Liver (tissue), 9 donors: ENCODE results near the gene SLC7A5. TPM values are rescaled to one million over a fixed set of nuclear protein-coding genes. Genes with fewer than 3 reads are reported as not detected.
"Not testable (repeated sequence)": the region's sequence is repeated elsewhere in the genome, so short reads cannot be mapped to it uniquely, and the experiment has no call there.

Experiments used
- DNase-seq: peaks from one replicate; pipeline ENCODE4 v3.0.0-alpha.2; 2017; ENCODE audit warnings: low spot score
- H3K27ac ChIP-seq, 2 donors: one replicate each; pipeline ENCODE4 v1.7.0; 2013; ENCODE audit warnings: inconsistent platforms in 2 of 2, low read length in 2 of 2, control low read depth in 1 of 2, low read depth in 1 of 2, mild to moderate bottlenecking in 1 of 2
- H3K27me3 ChIP-seq, 4 donors: one replicate each; pipeline versions ENCODE4 v1.6.1 to v1.7.0; 2013; ENCODE audit warnings: low read length in 3 of 4, inconsistent platforms in 1 of 4, mild to moderate bottlenecking in 1 of 4, moderate library complexity in 1 of 4; ENCODE audit not compliant: control insufficient read depth in 4 of 4, insufficient read depth in 4 of 4
- H3K36me3 ChIP-seq, 4 donors: one replicate each; pipeline versions ENCODE4 v1.6.1 to v1.7.0; 2013; ENCODE audit warnings: low read length in 3 of 4, mild to moderate bottlenecking in 3 of 4, low read depth in 1 of 4, moderate library complexity in 1 of 4; ENCODE audit not compliant: control insufficient read depth in 4 of 4, insufficient read depth in 3 of 4
- H3K4me1 ChIP-seq, 4 donors: one replicate each; pipeline versions ENCODE4 v1.6.1 to v1.7.0; 2013; ENCODE audit warnings: low read length in 3 of 4, mild to moderate bottlenecking in 3 of 4, moderate library complexity in 1 of 4; ENCODE audit not compliant: control insufficient read depth in 4 of 4, insufficient read depth in 4 of 4
- H3K4me3 ChIP-seq, 3 donors: one replicate each; pipeline versions ENCODE4 v1.6.1 to v1.7.0; 2013; ENCODE audit warnings: low read length in 3 of 3, control low read depth in 1 of 3, low read depth in 1 of 3, mild to moderate bottlenecking in 1 of 3
- H3K9ac ChIP-seq, 2 donors: one replicate each; pipeline ENCODE4 v1.7.0; 2013; ENCODE audit warnings: low read length in 2 of 2, mild to moderate bottlenecking in 2 of 2, moderate library complexity in 2 of 2, control low read depth in 1 of 2, low read depth in 1 of 2
- H3K9me3 ChIP-seq, 4 donors: one replicate each; pipeline versions ENCODE4 v1.6.1 to v1.7.0; 2013; ENCODE audit warnings: low read length in 3 of 4; ENCODE audit not compliant: control insufficient read depth in 4 of 4
- ATF3 ChIP-seq: IDR thresholded peaks from 2 replicates; pipeline ENCODE4 v1.6.1; 2016; ENCODE audit warnings: antibody characterized with exemption
- EGR1 ChIP-seq, 2 donors: IDR thresholded peaks; 2 replicates each; pipeline ENCODE4 v1.6.1; 2016 to 2018; ENCODE audit warnings: antibody characterized with exemption in 2 of 2, low read depth in 2 of 2
- FOXA1 ChIP-seq: IDR thresholded peaks from 2 replicates; pipeline ENCODE4 v1.6.1; 2016; ENCODE audit warnings: antibody characterized with exemption
- FOXA2 ChIP-seq: IDR thresholded peaks from 2 replicates; pipeline ENCODE4 v1.6.1; 2016; ENCODE audit warnings: antibody characterized with exemption
- GABPA ChIP-seq, 2 donors: IDR thresholded peaks in 1 of 2; conservative IDR thresholded peaks in 1 of 2; 2 replicates each; pipeline ENCODE4 v1.6.1; 2016; ENCODE audit warnings: antibody characterized with exemption in 2 of 2, mild to moderate bottlenecking in 1 of 2, moderate library complexity in 1 of 2
- HNF4A ChIP-seq, 2 donors: conservative IDR thresholded peaks; 2 replicates each; pipeline ENCODE4 v1.6.1; 2016; ENCODE audit warnings: antibody characterized with exemption in 2 of 2, mild to moderate bottlenecking in 2 of 2
- HNF4G ChIP-seq: IDR thresholded peaks from 2 replicates; pipeline ENCODE4 v1.6.1; 2016; ENCODE audit warnings: antibody characterized with exemption
- JUND ChIP-seq, 2 donors: IDR thresholded peaks; 2 replicates each; pipeline ENCODE4 v1.6.1; 2016; ENCODE audit warnings: antibody characterized with exemption in 2 of 2
- NR2F2 ChIP-seq: IDR thresholded peaks from 2 replicates; pipeline ENCODE4 v1.6.1; 2016; ENCODE audit warnings: antibody characterized with exemption
- RAD21 ChIP-seq, 2 donors: IDR thresholded peaks; 2 replicates each; pipeline ENCODE4 v1.6.1; 2016; ENCODE audit warnings: antibody characterized with exemption in 2 of 2, mild to moderate bottlenecking in 2 of 2
- RXRA ChIP-seq, 2 donors: IDR thresholded peaks; 2 replicates each; pipeline ENCODE4 v1.6.1; 2017 to 2018; ENCODE audit warnings: antibody characterized with exemption in 2 of 2, mild to moderate bottlenecking in 1 of 2
- SP1 ChIP-seq: IDR thresholded peaks from 2 replicates; pipeline ENCODE4 v1.6.1; 2018; ENCODE audit warnings: antibody characterized with exemption, mild to moderate bottlenecking
- TAF1 ChIP-seq: conservative IDR thresholded peaks from 2 replicates; pipeline ENCODE4 v1.6.1; 2016; ENCODE audit warnings: antibody characterized with exemption, mild to moderate bottlenecking
- YY1 ChIP-seq: IDR thresholded peaks from 2 replicates; pipeline ENCODE4 v1.6.1; 2016; ENCODE audit warnings: antibody characterized with exemption, mild to moderate bottlenecking
- WGBS: extraction: QIAGEN DNeasy Blood & Tissue Kit; methylation state at CpG from one replicate; pipeline ENCODE4 v1.1.7; 2013; 5-methylcytosine and 5-hydroxymethylcytosine counted together
- polyA plus RNA-seq, 2 donors: library from polyadenylated mRNA; stranded (reverse) in 1 of 2; unstranded in 1 of 2; fragments of 200-250 nt in 1 of 2; fragments of >200 nt in 1 of 2; fragmentation: Nextera tagmentation in 1 of 2; extraction: Ambion mirVana in 1 of 2; gene quantifications; one replicate each; pipeline versions ENCODE4 v1.2.1 to v1.2.3, GENCODE V29; 2013 to 2015
- total RNA-seq, 2 donors: library from RNA; depleted of rRNA; stranded (reverse); fragments of >200 nt; gene quantifications; one replicate each; pipeline ENCODE4 v1.2.3, GENCODE V29; 2014
- TF ChIP-seq, protein P1 (sequence below): IDR thresholded peaks from 2 replicates; pipeline ENCODE4 v1.6.1; 2016; ENCODE audit warnings: antibody characterized with exemption
- TF ChIP-seq, protein P2 (sequence below): IDR thresholded peaks from 2 replicates; pipeline ENCODE4 v1.6.1; 2016; ENCODE audit warnings: antibody characterized with exemption, mild to moderate bottlenecking
- TF ChIP-seq, protein P3 (sequence below): IDR thresholded peaks from 2 replicates; pipeline ENCODE4 v1.6.1; 2016; ENCODE audit warnings: antibody characterized with exemption
- TF ChIP-seq, protein P4 (sequence below): fragments of 150-350 bp; IDR thresholded peaks from 2 replicates; pipeline ENCODE4 v1.5.1; 2017; ENCODE audit warnings: improper control_type of control experiment, low read depth, low read length; ENCODE audit not compliant: missing input control
- donor health status: healthy.
- donor health status: healthy.
- donor health status: healthy.
- donor health status: healthy.
- donor health status: healthy.

SLC7A5 gene
- total and polyA plus RNA-seq, 4 donors = 4.5 to 66.0 (median 10.6) TPM

DNA sequence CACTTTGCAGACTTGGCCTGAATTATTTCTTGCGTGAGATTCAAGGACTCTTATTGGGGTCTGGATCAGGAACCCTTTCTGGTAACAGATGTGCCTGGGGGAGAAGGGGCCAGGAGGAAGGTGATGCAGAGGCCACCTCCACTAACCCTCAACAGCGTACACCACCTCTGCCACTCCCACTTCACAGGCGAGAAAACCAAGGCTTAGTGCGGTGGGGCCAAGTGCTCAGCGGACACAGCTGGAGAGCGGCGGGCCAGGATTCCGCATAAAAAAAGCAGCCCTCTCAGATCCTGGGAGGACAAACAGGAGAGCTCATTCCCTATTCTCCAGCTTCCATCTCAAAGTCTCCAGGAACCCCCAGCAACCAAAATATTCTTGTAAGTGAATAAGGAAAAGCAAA, 51.4 kb downstream of the SLC7A5 start:
- TF ChIP-seq RXRA (IDR thresholded peaks at IDR 0.05) = no peak
- Histone ChIP-seq H3K36me3 (no peaks in the 10 kb centered on the region), H3K9me3 (peaks cover 2 to 6% (median 4%) of the 10 kb centered on the region in 4 donors), H3K27me3 (no peaks in the 10 kb centered on the region), H3K9ac (no peak overlapping the region), H3K27ac (no peak overlapping the region), H3K4me3 (no peak overlapping the region), H3K4me1 (no peaks in the 10 kb centered on the region)
- DNase-seq = no peak
- WGBS = 98% methylated on average over 8 of the region's 8 CpGs

DNA sequence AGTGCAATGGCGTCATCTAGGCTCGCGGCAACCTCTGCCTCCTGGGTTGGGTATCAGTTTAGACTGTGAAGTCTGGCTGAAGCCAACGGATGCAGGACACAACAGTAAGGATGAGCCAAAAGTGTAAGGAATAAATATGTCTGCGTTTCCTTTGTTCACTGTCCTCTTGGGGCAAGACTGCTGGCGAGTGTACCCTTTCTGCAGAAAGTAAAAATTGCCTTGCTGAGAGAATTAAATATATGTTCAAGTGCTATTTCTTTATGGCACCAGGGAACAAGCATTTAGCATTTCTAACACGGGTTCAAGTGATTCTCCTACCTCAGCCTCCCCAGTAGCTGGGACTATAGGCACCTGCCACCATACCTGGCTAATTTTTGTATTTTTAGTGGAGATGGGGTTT, 51.9 kb downstream of the SLC7A5 start:
- H3K27me3 ChIP-seq, DNase-seq, H3K9me3 ChIP-seq, H3K4me1 ChIP-seq, H3K4me3 ChIP-seq, H3K9ac ChIP-seq, H3K36me3 ChIP-seq, H3K27ac ChIP-seq: not testable (repeated sequence)
- 91% methylated on average over 7 of the region's 7 CpGs for WGBS

DNA sequence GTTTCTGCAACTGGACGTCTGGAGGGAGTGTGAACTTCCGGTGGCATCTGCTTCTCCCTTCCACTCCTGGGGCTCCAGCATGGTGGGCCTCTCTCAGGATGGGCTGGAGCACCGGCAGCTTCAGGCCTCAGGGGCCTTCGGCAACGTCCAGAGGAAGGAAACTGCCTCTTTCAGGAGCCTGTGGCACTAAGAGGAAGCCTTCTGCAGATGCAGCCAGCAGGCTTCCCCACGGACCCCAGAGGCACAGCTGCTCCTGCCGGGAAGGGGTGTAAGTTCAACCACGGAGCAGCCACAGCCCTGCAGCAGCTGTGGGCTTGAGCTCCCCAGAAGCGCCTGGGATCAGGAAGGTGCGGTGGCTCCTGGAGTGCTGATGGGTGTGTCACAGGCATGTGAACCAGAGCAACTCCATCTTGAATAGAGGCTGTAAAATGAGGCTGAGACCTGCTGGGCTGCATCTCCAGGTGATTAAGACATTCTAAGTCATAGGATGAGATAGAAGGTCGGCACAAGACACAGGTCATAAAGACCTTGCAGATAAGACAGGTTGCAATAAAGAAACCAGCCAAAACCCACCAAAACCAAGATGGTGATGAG, 52.7 kb downstream of the SLC7A5 start:
- whole genome bisulfite sequencing = 80% methylated on average over 11 of the region's 11 CpGs
- TF ChIP-seq, protein P1, sequence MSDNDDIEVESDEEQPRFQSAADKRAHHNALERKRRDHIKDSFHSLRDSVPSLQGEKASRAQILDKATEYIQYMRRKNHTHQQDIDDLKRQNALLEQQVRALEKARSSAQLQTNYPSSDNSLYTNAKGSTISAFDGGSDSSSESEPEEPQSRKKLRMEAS = no peak
- TF ChIP-seq, protein P2, sequence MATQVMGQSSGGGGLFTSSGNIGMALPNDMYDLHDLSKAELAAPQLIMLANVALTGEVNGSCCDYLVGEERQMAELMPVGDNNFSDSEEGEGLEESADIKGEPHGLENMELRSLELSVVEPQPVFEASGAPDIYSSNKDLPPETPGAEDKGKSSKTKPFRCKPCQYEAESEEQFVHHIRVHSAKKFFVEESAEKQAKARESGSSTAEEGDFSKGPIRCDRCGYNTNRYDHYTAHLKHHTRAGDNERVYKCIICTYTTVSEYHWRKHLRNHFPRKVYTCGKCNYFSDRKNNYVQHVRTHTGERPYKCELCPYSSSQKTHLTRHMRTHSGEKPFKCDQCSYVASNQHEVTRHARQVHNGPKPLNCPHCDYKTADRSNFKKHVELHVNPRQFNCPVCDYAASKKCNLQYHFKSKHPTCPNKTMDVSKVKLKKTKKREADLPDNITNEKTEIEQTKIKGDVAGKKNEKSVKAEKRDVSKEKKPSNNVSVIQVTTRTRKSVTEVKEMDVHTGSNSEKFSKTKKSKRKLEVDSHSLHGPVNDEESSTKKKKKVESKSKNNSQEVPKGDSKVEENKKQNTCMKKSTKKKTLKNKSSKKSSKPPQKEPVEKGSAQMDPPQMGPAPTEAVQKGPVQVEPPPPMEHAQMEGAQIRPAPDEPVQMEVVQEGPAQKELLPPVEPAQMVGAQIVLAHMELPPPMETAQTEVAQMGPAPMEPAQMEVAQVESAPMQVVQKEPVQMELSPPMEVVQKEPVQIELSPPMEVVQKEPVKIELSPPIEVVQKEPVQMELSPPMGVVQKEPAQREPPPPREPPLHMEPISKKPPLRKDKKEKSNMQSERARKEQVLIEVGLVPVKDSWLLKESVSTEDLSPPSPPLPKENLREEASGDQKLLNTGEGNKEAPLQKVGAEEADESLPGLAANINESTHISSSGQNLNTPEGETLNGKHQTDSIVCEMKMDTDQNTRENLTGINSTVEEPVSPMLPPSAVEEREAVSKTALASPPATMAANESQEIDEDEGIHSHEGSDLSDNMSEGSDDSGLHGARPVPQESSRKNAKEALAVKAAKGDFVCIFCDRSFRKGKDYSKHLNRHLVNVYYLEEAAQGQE = no peak
- TF ChIP-seq GABPA (IDR thresholded peaks at IDR 0.05 in 1 of 2, conservative IDR thresholded peaks at IDR 0.05 in 1 of 2) (no peak), TAF1 (no peak), HNF4G (no peak), EGR1 (IDR thresholded peaks at IDR 0.05; ENCODE audit: low read depth in 2 of 2) (no peak), RAD21 (IDR thresholded peaks at IDR 0.05) (no peak), SP1 (no peak), RXRA (IDR thresholded peaks at IDR 0.05) (no peak), ATF3 (no peak), YY1 (no peak), FOXA1 (no peak), JUND (IDR thresholded peaks at IDR 0.05) (no peak), NR2F2 (no peak), HNF4A (conservative IDR thresholded peaks at IDR 0.05) (no peak), FOXA2 (no peak)
- TF ChIP-seq, protein P3, sequence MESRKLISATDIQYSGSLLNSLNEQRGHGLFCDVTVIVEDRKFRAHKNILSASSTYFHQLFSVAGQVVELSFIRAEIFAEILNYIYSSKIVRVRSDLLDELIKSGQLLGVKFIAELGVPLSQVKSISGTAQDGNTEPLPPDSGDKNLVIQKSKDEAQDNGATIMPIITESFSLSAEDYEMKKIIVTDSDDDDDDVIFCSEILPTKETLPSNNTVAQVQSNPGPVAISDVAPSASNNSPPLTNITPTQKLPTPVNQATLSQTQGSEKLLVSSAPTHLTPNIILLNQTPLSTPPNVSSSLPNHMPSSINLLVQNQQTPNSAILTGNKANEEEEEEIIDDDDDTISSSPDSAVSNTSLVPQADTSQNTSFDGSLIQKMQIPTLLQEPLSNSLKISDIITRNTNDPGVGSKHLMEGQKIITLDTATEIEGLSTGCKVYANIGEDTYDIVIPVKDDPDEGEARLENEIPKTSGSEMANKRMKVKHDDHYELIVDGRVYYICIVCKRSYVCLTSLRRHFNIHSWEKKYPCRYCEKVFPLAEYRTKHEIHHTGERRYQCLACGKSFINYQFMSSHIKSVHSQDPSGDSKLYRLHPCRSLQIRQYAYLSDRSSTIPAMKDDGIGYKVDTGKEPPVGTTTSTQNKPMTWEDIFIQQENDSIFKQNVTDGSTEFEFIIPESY = no peak
- TF ChIP-seq, protein P4, sequence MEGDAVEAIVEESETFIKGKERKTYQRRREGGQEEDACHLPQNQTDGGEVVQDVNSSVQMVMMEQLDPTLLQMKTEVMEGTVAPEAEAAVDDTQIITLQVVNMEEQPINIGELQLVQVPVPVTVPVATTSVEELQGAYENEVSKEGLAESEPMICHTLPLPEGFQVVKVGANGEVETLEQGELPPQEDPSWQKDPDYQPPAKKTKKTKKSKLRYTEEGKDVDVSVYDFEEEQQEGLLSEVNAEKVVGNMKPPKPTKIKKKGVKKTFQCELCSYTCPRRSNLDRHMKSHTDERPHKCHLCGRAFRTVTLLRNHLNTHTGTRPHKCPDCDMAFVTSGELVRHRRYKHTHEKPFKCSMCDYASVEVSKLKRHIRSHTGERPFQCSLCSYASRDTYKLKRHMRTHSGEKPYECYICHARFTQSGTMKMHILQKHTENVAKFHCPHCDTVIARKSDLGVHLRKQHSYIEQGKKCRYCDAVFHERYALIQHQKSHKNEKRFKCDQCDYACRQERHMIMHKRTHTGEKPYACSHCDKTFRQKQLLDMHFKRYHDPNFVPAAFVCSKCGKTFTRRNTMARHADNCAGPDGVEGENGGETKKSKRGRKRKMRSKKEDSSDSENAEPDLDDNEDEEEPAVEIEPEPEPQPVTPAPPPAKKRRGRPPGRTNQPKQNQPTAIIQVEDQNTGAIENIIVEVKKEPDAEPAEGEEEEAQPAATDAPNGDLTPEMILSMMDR = no peak
- no peak overlapping the region for H3K27ac ChIP-seq

More for the DNA sequence above, 52.7 kb downstream of the SLC7A5 start:
- Histone ChIP-seq H3K9me3 (peaks cover 2 to 6% (median 4%) of the 10 kb centered on the region in 4 donors), H3K4me1 (no peaks in the 10 kb centered on the region), H3K4me3 (no peak overlapping the region), H3K27me3 (no peaks in the 10 kb centered on the region), H3K9ac (no peak overlapping the region), H3K36me3 (no peaks in the 10 kb centered on the region)
- no peak for DNase-seq
